ENCODE data around the gene DAP.
"Not testable (repeated sequence)": the region's sequence is repeated elsewhere in the genome, so short reads cannot be mapped to it uniquely, and the experiment has no call there.

The DAP gene

DNA sequence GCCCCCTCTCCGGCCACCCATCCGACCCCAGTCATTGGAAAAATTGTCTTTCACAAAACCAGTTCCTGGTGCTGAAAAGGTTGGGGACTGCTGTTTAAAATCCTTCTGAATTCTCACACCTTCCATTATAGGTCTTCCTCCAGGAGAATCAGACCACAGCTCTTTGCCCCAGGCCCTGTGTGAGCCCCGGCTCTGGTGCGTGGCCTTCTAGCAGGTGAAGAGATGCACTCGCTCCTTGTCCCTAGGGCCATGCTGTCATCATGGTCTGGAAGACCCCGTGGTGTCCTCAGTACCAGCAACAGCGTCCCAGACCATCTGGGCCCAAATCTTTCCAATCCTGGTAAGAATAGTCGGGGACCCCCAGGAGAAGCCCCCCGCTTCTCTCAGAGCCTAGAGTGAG, 95.2 kb downstream of the DAP start:
- TF ChIP-seq, protein P1, sequence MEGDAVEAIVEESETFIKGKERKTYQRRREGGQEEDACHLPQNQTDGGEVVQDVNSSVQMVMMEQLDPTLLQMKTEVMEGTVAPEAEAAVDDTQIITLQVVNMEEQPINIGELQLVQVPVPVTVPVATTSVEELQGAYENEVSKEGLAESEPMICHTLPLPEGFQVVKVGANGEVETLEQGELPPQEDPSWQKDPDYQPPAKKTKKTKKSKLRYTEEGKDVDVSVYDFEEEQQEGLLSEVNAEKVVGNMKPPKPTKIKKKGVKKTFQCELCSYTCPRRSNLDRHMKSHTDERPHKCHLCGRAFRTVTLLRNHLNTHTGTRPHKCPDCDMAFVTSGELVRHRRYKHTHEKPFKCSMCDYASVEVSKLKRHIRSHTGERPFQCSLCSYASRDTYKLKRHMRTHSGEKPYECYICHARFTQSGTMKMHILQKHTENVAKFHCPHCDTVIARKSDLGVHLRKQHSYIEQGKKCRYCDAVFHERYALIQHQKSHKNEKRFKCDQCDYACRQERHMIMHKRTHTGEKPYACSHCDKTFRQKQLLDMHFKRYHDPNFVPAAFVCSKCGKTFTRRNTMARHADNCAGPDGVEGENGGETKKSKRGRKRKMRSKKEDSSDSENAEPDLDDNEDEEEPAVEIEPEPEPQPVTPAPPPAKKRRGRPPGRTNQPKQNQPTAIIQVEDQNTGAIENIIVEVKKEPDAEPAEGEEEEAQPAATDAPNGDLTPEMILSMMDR (IDR thresholded peaks at IDR 0.05; ENCODE audit: low read depth, low read length, missing control alignments) = no peak

GRCh38 chr5:10664180-10664769, 96.8 kb downstream of the DAP start:
- DNase-seq (ENCODE audit: low read depth); H3K4me3 ChIP-seq (ENCODE audit: low read depth, low read length): not testable (repeated sequence)

More for the DNA sequence above, 95.2 kb downstream of the DAP start:
- DNase-seq (ENCODE audit: low read depth) = no peak
- H3K4me3 ChIP-seq (ENCODE audit: low read depth, low read length) = no peak overlapping the region

DNA sequence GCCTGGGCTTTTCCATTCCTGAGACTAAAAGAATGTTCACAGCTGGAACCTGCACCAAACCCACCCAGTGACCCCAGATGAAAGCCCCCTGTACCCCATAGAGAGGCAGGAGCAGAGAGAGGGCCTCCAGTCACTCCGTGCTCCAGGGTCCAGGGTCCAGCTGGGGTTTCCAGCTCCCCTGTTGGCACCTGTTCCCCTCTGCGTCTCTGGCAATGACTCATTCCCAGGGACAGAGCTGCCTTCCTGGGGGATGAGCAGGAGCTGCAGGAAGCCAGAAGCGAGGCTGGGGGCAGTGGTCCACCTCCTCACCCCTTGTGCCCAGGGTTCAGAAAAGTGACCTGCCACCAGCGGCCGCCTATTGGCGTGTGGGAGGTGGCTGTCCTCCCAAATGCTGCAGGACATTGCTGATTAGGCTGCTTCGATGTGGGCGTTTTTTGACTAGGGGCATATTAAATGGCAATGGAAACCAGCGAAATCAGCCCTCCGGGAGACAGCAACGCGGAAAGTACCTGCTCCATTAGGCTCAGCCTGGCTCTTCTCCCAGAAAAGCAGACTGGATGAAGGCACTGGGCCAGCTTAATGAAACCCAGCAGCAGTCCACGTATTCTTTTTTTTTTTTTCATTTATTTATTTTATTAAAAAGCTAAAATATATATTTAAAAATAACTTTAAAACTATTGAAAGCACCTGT, 97.4 kb downstream of the DAP start:
- TF ChIP-seq, protein P1 (IDR thresholded peaks at IDR 0.05; ENCODE audit: low read depth, low read length, missing control alignments) = no peak
- no peak overlapping the region for H3K4me3 ChIP-seq (ENCODE audit: low read depth, low read length)
- DNase-seq (ENCODE audit: low read depth) = no peak

GRCh38 chr5:10662661-10663488, 98.2 kb downstream of the DAP start:
- DNase-seq (ENCODE audit: low read depth) = no peak
- H3K4me3 ChIP-seq (ENCODE audit: low read depth, low read length) = no peak overlapping the region
- TF ChIP-seq, protein P1 (IDR thresholded peaks at IDR 0.05; ENCODE audit: low read depth, low read length, missing control alignments) = no peak

DNA sequence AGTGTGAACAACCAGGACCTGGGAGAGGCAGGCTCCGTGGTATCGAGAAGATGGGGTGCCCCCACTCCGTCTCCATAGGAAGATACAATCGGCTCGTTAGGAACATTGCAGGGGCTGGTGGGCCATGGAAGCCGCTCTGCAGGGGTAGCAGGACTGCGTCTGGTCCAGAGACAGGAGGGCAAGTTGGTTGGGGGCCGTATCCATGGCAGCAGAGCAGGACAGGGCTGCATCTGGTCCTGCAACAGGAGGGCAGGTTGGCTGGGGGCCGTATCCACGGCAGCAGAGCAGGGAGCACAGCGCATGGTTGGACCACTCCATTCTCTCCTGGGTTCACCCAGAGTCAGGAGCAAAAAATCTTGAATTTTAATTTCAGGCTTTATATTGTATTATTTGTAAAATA, 99.0 kb downstream of the DAP start:
- TF ChIP-seq, protein P1 (IDR thresholded peaks at IDR 0.05; ENCODE audit: low read depth, low read length, missing control alignments) = no peak
- no peak for DNase-seq (ENCODE audit: low read depth)

DNA sequence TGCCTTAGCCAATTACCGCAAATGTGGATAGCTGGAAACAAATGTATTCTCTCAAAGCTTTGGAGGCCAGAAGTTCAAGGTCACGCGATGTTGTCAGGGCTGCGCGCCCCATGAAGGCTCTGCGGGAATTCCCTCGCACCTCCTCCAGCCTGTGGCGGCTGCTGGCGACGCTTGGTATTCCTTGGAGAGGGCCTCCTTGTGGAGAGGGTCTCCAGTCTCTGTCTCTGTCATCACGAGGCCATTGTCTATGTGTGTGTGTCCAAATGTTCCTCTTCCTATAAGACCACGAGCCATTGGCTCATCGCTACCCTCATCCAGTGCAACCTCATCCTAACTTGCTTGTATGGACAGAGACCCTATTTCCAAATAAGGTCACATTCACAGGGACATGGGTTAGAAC, 99.6 kb downstream of the DAP start:
- no peak for DNase-seq (ENCODE audit: low read depth)
- H3K4me3 ChIP-seq (ENCODE audit: low read depth, low read length) = no peak overlapping the region
- TF ChIP-seq, protein P1 (IDR thresholded peaks at IDR 0.05; ENCODE audit: low read depth, low read length, missing control alignments) = no peak

More for the DNA sequence above, 99.0 kb downstream of the DAP start:
- no peak overlapping the region for H3K4me3 ChIP-seq (ENCODE audit: low read depth, low read length)

GRCh38 chr5:10660720-10661387, 100.2 kb downstream of the DAP start:
- no peak for DNase-seq (ENCODE audit: low read depth)
- TF ChIP-seq, protein P1 (IDR thresholded peaks at IDR 0.05; ENCODE audit: low read depth, low read length, missing control alignments) = no peak
- no peak overlapping the region for H3K4me3 ChIP-seq (ENCODE audit: low read depth, low read length)
